Stimulated activated CD8-positive, alpha-beta memory T cell treated with anti-CD3 and anti-CD28 coated beads, Interleukin-2, amount 100 ng/mL, for 48 hours (primary cell): Measurements from ENCODE around the gene HSH2D.
"Not testable (repeated sequence)": the region's sequence is repeated elsewhere in the genome, so short reads cannot be mapped to it uniquely, and the experiment has no call there.

Experiments used
- DNase-seq, 2 donors: peaks; one replicate each; pipeline ENCODE4 v3.0.0-alpha.2; 2020; ENCODE audit warnings: low read depth in 2 of 2

The HSH2D gene, protein sequence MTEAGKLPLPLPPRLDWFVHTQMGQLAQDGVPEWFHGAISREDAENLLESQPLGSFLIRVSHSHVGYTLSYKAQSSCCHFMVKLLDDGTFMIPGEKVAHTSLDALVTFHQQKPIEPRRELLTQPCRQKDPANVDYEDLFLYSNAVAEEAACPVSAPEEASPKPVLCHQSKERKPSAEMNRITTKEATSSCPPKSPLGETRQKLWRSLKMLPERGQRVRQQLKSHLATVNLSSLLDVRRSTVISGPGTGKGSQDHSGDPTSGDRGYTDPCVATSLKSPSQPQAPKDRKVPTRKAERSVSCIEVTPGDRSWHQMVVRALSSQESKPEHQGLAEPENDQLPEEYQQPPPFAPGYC

GRCh38 chr19:16143399-16144215, at the start of gene HSH2D:
Gene HSH2D (plus strand): TSS chr19:16143685. CDS start chr19:16148751, 5,066 bp downstream.
- DNase-seq: peak; percentile 60 to 68

- no peak for DNase-seq
These were observed 49.0 kb upstream of the HSH2D start for GRCh38 chr19:16094360-16095070.

GRCh38 chr19:16095071-16095571, 48.4 kb upstream of the HSH2D start:
- peak in 1 of 2 donors; percentile 34 for DNase-seq

DNA sequence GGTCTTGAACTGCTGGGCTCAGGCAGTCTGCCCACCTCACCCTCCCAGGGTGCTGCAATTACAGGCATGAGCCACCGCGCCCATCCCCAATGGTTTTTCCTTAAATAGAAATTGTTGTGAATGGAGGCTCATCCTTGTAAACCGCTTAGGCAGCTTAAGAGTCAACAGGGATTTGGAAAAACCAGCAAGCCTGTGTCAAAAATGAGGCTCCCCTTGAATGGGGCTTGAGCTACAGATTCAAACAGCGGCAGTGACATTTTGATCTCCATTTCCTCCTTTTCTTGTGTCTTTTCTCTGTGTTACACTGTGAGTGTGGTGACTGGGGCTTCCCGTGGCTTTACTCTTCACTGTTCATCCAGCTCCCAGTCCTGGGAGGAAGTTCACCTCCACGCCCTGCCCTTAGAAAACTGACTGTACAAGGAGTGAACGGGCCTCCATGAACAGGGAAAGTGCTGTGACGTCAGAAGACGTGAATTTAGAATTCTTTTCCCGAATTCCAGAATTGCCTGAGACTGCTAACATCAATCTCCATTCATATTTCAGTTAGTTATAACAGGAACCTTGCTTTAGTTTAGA, 47.1 kb upstream of the HSH2D start:
- DNase-seq: no peak

GRCh38 chr19:16098416-16098768, 45.1 kb upstream of the HSH2D start:
- DNase-seq: no peak

DNA sequence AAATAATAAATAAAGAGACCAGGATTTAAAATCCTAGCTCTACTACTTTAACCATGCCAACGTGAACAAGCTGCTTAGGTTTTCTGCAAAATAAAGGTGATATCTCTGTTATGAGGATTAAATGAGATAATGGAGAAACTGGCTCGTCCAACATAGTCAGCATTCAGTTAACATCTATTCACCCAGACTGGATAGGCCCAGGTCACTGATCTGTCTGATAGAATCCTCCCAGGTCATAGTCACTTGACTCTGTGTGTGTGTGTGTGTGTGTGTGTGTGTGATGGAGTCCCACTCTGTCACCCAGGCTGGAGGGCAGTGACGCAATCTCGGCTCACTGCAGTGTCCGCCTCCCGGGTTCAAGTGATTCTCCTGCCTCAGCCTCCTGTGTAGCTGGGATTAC, 44.7 kb upstream of the HSH2D start:
- no peak for DNase-seq

DNA sequence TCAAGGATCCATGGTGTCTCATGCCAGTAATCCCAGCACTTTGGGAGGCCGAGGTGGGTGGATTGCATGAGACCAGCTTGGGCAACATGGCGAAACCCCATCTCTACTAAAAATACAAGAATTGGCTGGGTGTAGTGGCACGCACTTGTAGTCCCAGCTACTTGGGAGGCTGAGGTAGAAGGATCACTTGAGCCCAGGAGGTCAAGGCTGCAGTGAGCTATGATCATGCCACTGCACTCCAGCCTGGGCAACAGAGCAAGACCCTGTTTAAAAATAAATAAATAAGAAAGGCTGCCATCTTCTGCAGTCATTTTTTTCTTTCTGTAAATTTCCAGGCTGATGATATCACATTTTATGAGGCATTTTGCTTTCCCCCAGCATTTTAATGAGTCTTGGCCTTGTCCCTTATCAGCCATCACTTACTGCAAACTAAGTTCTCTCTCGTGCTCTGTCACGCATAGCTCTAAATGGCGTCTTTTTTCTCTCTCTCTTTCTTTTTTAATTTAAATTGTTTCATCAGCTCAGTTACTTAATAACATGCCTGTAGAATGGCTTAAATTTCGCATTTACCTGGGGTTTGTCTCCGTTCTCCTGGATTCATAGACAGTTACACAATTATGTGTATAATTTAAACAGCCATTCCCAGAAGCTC, 44.0 kb upstream of the HSH2D start:
- not testable (repeated sequence) for DNase-seq

GRCh38 chr19:16100524-16100923, 43.0 kb upstream of the HSH2D start:
- no peak for DNase-seq

DNA sequence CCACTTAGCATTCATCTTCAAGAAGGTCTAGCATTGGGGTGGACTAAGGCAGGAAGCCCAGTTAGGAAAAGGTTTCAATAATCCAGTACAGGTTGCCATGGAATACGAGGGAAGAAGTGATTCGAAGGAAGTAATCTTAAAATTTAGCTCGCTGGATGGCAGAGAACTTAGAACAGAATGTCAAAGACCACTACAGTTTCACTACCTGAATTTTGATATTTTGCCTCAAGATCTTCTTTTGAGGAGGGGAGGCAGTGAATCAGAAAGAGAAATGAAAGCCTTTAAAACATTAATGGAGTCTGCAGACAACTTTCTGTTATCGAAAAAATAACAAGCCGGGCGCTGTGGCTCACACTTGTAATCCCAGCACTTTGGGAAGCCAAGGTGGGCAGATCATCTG, 38.8 kb upstream of the HSH2D start:
- DNase-seq: no peak

DNA sequence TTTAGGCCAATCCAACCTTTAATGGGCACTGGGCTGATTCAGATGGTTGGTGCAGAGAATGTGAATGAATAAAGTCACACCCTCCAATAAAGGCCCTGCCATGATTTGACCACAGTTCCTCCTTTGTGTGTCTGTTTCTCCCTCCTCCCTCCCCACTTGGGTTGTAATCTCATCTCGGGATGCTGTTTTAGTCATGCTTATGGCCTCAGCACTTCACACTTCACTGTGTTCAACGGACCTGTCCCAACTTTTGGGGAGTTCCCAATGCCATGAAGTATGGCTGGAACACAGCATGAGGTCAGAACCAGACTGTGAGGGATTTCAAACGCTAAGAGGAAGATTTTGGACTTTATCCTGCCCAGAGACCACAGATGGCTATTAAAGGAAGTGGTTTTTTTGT, 37.4 kb upstream of the HSH2D start:
- no peak for DNase-seq

DNA sequence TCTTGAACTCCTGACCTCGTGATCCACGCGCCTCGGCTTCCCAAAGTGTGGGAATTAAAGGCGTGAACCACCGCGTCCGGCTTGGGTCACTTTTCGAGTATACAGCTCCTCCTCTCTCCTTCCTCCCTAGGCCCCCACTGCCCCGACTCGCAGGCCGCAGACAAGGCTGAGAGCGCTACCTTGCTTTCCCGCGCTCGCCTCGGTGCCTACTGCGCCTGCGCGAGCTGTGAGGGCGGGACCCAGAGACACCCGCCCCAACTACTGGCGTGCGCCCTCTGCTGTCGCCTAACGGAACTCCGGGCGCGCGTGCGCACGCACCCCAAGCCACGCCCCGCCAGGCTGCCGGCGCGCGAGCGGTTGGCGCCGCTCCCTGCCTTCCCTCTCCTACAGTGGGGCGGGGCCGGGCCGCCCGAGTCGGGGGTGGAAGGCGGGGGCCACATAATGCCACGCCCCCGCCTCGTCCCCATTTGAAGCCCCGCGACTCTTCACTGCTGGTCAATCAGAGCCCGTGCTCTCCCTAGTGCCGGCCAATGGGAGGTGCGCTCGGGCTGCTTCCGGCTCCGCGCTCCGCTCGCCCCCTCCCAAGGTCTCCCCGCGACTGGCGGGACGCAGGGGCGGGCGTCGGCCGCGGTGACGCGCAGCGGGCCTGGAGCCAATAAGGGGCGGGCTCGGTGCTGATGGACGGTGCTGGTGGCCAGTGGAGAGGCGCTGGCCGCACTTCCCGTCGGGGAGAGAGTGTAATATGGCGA, 32.2 kb upstream of the HSH2D start, which contains the start of gene RAB8A:
RAB8A (plus strand) TSS at position 730 of the 749 bp plus-strand sequence; CDS start at position 743, 13 bp downstream.
- peak; percentile 99 for DNase-seq

GRCh38 chr19:16111909-16112752, 31.4 kb upstream of the HSH2D start:
- DNase-seq: no peak

GRCh38 chr19:16112778-16113177, 30.7 kb upstream of the HSH2D start:
- DNase-seq: no peak

GRCh38 chr19:16113727-16114126, 29.8 kb upstream of the HSH2D start:
- no peak for DNase-seq

DNA sequence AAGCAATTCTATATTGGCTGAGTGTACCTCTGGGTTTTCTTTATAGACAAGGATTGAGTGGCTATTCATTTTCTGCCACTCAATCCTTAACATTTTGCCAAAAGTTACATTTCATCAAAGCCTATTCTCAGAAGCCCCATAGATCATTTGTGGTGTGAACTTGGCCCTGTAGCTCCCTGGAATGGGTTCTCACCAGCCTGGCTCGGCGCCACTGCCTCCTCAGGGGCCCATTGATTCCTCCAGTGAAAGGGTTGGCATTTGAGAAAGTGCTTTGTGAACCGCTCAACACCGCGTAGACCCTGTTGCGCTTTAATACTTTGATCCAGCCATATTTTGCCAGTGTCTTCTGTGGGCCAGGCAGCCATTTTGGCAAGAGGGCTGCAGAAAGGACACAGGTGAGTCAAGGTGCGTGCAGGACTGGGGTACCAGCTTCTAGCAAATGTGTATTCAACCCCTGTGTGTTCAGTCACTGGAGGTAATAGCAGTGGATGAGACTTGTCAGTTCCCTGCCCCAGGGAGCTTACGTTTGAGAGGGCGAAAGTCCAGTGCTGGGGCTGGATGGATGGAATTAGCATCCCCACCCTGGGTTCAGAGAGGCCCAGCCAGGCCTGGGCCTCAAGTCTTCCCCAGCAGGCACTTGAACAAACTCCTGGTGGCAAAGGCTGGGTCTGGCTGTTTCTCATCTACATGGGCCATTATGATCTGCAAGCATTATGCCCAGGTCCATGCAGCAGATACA, 28.0 kb upstream of the HSH2D start:
- no peak for DNase-seq

DNA sequence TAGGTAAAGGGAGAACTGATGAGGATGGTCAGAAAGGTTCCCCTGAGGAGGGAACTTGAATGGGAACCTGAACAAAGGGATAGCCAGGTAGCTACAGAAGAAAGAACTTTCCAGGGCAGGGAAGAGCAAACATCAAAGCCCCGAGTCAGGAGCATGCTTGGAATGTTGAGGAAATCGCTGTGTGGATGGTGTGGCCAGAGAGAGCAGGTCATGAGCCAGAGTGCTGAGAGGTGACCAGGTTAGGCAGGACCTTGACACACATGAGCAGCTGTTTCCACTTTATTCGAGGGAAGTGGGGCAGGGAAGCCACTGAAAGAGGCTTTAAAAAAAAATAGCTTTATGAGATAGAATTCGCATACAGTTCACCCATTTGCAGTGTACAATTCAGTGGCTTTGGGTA, 27.4 kb upstream of the HSH2D start:
- DNase-seq: no peak

GRCh38 chr19:16117594-16118033, 25.9 kb upstream of the HSH2D start:
- DNase-seq: no peak

DNA sequence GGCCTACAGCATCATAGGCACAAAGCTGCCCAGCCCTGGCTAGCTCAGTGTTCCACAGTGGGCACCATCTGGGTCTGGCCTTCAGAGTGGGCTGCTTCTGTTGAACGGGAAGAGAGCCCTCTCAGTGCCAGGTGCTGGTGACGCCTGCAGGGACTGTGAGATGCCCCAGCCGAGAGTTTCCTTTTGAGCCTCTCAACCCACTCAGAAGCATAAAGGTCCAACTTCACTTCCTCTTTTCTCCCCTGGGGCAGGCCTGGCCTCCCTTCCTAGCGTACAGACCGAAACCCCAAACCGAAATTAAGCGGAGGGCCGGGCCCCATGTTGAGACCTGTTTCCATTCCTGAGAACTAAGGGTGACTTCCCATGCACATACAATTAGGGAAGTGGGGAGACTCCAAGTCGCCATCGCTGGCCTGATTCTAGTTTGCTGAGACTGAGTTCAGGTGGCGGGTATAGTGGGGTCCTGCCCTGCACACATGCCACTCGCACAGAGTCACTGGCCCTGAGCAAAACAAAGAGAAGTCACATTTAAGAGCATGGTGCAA, 24.9 kb upstream of the HSH2D start:
- DNase-seq: peak; percentile 31 to 50
